GM15510 (cell line): ENCODE data around the gene TEX55.

ENCODE experiments used
- POLR2A ChIP-seq: IDR thresholded peaks from 3 replicates; pipeline ENCODE4 v1.6.1; 2011; ENCODE audit warnings: borderline replicate concordance; ENCODE audit not compliant: insufficient read length; ENCODE audit errors: extremely low read depth

TEX55 gene

DNA sequence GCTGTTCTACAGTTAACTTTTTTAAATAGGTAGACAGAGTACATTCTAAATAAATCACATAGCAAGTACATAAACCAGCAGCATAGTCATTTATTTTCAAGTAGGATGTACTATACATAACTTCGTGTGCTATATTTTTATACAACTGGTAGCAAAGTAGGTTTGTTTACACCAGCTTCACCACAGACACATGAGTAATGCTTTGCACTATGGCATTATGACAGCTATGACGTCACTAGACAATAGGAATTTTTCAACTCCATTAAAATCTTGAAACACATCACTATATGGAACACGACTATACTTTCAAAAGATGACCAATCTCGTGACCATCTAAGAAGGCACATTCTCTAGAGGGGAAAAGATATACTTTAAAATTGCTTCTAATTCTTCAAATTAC lies 3.5 kb downstream of the TEX55 start:
- no peak for TF ChIP-seq POLR2A

DNA sequence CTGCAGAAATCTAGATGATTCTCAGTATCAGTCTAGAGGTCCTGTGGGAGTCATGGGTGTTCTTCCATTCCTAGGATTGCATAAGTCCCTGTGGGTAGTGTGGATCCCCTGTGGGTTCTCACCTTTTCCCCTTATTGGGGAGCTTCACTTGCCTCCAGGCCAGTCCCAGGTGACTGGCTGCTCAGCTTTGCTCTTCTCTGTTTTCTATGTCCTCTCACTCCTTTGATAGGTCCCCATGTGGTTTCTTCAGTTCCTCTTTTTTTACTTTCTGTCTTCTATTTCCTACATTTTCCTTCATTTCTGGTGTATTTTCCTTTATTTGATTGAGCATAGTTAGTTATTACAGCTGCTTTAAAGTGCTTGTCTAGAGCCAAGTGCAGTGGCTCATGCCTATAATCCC lies 10.9 kb downstream of the TEX55 start:
- no peak for TF ChIP-seq POLR2A

DNA sequence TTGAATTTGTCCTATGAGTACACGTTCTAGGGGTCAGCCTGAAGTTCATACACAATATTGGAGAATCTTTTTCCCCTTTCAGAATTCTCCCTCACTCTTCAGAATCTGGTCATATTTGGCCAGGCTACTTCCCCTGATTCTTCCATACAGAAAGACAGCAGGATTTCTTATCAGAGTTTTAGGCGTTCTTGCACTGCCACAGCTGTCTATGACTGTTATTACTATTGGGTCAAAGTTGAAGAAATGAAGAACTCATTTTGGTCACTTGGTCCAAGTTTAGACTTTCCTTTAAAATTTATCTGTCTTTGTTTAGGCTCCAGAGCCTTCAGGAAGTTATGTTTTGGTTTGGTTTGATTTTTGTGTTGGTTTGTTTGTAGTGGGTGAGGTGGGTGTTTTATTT lies 12.0 kb downstream of the TEX55 start:
- no peak for TF ChIP-seq POLR2A

DNA sequence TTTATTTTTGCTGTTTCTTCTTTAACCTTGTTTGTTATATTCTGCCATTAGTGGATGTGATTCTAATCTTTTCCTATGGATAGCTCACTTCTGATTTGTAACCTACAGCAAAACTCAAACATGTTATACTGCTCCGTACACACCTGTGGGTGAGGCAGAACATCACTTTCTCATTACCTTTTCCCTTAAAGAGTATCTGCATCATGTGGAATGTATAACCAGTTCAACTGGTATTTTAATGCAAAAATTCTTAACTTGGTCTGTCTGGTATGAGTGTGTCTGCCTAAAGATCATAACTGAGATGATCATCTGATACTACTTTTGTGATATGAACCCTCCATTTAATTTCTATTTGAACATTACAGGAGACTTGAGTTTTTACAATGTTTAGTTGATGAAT lies 14.4 kb downstream of the TEX55 start:
- no peak for TF ChIP-seq POLR2A

DNA sequence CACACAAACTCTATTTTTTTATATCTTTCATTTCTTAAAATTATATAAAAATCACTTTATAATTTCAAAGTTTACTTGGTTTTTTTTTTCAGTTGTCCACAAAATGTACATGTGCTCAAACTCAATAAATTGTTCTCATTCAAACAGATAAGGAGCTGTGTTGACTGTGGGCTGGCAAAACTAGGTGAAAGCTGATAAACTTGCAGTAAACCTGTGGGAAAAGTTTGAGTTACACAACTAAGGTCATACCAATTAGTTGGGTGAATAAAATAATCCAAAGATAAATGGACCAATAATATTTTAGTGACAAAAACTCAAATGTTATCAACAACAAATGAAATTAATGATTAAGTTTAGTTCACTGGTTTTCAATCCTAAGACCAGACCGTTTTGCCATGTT lies 14.8 kb downstream of the TEX55 start:
- no peak for TF ChIP-seq POLR2A

DNA sequence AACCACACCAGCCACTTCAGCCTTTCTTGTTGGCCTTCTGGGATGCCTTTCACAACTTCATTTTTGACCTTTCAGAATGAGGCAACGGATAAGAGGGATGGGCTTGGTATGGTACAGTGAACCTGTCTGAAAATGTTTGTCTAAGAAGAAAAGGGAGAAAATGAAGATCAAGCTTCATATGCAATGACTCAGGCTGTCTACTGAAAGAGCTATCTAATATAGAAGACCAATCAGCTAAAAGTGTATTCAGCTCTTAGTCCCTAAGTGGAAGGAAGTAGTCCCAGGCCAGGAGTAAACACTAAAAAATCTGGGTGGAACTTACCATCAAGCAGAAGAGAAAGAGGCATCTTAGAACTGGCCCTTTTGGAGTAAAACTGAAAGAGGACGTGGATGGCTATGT lies 15.3 kb downstream of the TEX55 start:
- TF ChIP-seq POLR2A, result no peak

DNA sequence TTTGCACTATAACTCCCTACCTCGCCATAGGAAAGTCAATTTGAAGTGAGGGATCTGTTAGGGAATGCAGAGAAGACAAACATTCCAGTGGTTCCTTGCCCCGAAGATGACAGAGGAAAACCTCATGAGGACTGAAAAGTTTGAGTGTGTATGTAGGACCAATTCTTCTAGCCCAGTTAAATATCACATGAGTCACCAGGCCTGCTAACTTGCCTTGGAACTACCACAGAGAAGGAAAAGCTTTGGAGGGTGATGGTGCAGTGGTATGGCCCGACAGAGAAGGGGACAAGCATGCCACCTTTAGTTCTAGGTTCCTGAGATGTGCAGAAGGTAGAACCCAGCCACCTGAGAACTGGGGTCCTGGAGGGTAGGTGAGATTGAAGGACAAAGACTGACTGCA lies 24.9 kb downstream of the TEX55 start:
- no peak for TF ChIP-seq POLR2A

DNA sequence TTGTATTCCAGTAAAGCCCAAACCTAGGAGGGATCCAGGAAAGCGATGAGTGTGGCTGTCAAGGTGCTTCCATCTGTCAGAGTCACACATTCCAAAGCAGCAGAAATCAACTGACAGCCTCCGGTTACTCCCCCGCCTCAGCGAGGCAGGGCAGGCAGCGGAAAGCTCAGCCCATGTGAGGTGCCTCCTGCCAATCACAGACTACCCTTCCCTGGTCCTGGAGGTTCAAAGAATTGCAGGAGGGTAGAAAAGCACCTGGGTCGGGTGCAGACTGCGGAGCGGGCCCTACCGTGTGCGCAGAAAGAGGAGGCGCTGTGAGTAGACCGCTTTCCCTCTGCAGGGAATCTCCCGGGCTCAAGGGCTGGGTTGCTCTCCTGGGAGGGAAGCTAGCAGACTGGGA lies 27.4 kb downstream of the TEX55 start, which contains the start of gene UPK1B:
Gene UPK1B, plus strand, starts transcription at position 274 of the 400 bp plus-strand sequence. CDS start 13,144 bp downstream, outside the sequence.
- no peak for TF ChIP-seq POLR2A

DNA sequence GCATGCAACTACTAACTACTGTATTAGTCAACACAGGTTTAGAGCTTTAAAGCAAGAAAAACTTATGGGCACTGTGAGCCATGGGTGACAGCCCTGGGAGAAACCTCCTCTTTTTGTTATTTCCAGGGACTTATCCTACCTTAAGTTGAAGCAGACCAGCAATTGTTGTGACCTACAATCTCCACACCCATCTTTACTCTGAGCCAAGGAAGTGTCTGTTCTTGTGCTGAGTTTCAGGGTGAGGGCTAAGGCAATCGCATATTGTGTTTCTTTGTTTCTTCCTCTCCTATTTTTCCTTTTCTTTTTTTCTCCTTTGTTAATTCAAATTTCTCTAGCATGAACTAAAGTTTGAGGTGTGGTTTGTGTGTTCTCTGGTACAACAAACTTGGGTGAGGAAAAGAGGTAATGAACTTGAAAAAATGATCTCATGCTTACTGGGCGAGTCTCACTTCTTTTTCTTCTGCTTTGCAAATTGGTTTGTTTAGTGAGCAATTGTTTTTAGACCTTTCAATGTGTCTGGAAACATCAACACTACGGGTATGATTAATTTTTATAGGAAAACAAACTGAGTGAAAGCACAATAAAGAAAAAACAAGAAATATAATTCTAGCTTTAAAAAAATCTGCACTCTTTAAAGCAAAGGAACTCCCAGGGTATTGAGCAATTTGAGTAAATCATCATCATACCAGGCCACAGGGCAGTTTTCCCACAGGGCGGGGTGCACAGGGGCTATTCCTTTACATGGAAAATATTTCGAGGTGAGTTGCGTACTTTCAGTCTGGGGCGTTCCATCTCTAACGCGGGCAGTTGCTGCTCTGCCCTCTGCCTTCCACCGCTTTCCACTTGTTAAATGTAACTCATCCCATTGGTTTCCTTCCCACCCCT lies 30.1 kb downstream of the TEX55 start:
- TF ChIP-seq POLR2A, result no peak

DNA sequence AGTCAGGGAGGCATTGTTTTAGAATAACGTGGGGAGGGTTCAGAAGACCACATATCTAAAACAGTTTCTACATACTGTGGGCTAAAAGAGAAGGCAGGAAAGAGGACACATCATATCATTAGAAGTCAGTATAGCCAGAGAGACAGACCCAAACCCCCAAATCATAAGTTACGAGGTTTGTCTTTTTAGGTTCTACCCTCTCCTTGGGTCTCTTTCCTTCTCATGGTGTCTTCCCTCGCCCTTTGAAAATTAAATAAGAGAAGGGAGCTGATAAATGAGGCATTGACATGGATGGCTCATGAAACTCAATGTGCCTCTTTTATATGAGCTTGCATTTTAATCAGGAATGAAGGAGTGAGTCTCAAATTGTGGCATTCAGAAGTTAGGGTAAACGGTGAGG lies 30.8 kb downstream of the TEX55 start:
- TF ChIP-seq POLR2A, result no peak

DNA sequence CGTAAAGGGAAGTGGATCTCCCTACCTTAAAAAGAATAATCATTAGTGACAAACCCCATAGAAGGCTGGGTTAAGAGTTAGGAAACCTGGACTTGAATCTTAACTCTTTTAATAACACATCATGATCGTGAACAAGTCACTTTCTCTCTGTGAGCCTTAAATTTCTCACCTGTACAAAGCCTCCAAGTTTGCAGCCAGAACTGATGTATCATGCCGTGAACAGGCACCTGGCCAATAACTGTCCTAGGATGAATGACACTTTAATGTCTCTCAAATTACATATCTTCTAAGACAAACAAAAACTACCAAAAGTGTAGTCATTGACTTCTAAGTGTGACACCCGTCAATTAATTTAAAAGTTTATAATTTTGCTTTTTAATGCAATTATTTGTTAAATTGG lies 31.4 kb downstream of the TEX55 start:
- no peak for TF ChIP-seq POLR2A

DNA sequence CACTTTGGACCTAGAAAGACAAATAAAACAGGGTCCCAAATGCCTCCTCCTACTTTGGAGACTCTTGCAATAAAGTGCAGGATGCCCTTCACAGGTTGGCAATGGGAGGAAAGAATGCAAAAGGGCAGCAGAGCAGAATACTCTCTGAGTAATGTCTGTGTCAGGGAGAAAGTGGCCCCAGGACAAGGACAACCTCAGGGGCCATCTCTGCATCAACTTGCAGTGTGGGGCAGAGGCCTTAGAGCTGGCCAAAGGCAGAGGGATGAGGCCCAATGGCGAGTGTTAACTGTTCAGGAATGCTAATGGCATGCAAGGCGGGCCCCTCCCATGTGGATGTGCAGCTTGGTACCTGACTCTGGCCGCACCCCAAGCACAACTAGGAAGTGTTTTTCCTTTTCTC lies 35.8 kb downstream of the TEX55 start:
- no peak for TF ChIP-seq POLR2A

DNA sequence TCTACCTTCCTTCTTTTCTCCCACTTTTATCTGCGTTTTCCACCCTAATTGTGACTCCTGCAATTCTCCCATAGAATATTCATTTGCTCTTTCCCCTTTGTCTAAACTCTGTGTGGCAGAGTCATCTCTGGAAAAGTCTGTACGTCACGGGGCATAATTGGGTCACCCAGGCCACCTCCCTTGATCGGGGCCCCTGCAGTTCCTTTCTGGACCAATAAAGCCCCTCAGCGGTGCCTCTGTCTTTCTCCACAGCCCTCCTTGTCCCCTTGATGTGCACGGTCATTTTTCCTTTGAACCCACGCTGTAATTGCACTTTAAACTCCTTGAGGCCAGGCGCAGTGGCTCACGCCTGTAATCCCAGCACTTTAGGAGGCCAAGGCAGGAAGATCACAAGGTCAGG lies 38.1 kb downstream of the TEX55 start:
- no peak for TF ChIP-seq POLR2A

DNA sequence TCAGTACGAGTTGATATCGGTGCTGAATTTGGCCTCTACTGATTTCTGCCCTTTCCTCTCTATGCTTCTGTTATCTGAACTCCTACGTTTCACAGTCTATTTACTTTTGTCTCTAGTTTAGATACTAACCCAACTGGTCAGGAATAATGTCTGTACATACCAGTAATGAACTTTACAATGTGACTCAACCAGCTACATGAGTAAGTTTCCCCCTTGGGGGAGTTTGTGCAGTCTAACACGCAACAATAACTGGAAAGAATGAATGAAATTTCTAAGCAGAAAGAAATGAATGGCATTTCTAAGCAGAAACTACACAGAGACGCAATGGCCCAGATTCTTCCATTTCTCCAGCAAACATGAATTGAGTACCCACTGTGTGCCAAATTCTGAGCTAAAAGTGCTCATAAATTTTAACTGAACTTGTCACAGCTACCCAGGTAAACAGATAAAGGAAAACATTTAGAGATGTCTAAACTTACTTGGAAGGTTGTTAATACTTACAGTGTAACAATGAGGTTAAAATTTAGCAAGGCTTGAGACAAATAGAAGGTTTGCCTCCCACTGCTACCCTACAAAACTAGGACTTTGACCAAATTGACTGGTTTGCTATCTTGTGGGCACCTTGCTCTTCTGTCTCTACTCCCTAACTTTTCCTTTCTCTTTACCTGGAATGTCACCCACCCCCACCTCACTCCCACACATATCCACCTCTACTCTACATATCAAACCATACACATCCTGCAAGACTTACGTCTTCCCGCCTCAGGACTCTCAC lies 39.0 kb downstream of the TEX55 start:
- no peak for TF ChIP-seq POLR2A

DNA sequence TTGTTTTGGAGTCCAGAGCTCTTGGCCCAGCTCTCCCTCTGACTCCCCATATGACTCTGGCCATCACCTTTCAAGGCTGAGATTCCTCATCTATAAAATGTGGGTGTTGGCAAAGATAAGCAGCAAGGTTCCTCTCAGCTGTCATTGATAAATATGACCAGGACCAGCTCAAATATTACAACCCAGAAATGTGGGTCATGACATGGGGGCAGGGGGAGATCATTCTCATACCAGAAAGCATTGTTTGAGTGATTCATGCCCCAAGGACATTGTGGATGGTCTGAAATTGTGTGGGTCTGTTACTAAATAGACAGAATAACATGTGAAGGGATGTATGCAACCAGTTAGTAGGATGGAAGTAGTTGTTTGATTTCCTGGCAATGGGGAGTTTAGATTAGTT lies 41.3 kb downstream of the TEX55 start:
- no peak for TF ChIP-seq POLR2A

DNA sequence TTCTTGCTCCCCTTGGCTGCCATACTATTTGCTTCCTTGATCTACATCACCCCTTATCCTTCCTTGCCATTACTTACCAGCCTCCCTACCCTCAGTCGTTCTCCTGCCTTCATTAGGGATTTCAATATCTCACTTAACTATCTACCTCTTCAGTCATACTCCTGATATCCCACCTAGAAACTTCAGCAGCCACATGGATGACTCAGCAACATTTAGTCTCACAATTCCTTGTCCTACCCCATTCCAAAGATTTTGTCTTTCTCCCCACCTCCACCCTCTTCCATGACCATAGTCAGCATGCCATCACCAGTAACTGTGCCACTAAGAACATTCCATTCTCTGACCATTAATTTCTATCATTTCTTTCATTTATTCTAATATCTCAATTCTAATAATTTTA lies 45.8 kb downstream of the TEX55 start:
- TF ChIP-seq POLR2A, result no peak
